Gastroesophageal sphincter (tissue), 3 donors: ENCODE measurements around the gene R3HCC1L.

Experiments
- EP300 ChIP-seq: sonication (generic); formaldehyde crosslinking; IDR thresholded peaks from one replicate; pipeline ENCODE4 v1.6.1; 2017; ENCODE audit warnings: antibody characterized with exemption, mild to moderate bottlenecking
- POLR2A ChIP-seq, 2 donors: fragments of 450-650 bp; IDR thresholded peaks; one replicate each; pipeline ENCODE4 v1.6.1; 2017; ENCODE audit warnings: antibody characterized with exemption in 2 of 2, mild to moderate bottlenecking in 2 of 2, moderate library complexity in 1 of 2
- POLR2AphosphoS5 ChIP-seq: sonication (generic); formaldehyde crosslinking; IDR thresholded peaks from one replicate; pipeline ENCODE4 v1.6.1; 2017; ENCODE audit warnings: antibody characterized with exemption
- TF ChIP-seq, protein P1 (sequence below), 4 experiments: fragments of 200-600 bp in 2 of 4; fragments of 450-650 bp in 2 of 4; sonication (generic) in 1 of 4; IDR thresholded peaks; one replicate each; pipeline ENCODE4 v1.5.1; 2017 to 2019; ENCODE audit warnings: antibody characterized with exemption in 4 of 4, mild to moderate bottlenecking in 2 of 4, moderate library complexity in 2 of 4

DNA sequence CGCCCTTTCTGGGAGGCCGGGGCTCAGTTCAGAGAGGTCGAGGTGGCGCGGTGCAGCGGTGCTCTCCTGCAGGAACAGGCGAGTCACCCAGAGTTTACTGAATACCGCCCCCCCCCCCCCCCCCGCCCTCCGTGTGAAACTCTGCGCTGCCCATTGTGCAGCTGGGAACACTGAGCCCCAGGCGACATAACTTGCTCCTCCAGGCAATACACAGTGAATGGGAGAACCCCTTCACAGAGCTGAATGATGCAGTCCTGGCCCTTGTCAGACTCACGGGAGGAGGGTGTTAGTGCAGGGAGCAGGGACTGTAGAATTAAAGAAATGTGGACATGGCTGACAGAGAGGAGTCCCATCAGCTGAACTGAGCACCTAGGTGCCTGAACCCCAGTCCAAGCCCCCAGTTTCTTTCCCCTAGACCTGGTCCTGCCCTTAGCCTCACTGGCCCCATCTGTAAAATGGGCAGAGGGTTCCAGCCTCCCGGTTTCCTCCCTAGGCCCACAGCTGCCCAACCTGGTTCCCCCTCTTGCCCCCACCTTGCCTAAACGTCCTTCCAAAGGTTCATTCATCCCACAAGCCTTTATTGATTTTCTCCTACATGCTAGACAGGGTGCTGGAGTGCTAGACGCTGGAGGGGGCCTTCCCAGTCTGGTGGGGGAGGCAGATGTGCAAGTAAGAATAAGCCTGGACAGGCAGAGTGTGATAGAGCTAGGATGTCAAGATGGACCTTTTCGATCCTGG is 134.4 kb downstream of the R3HCC1L start:
- no peak for TF ChIP-seq POLR2A (IDR thresholded peaks at IDR 0.05)
- TF ChIP-seq, protein P1, sequence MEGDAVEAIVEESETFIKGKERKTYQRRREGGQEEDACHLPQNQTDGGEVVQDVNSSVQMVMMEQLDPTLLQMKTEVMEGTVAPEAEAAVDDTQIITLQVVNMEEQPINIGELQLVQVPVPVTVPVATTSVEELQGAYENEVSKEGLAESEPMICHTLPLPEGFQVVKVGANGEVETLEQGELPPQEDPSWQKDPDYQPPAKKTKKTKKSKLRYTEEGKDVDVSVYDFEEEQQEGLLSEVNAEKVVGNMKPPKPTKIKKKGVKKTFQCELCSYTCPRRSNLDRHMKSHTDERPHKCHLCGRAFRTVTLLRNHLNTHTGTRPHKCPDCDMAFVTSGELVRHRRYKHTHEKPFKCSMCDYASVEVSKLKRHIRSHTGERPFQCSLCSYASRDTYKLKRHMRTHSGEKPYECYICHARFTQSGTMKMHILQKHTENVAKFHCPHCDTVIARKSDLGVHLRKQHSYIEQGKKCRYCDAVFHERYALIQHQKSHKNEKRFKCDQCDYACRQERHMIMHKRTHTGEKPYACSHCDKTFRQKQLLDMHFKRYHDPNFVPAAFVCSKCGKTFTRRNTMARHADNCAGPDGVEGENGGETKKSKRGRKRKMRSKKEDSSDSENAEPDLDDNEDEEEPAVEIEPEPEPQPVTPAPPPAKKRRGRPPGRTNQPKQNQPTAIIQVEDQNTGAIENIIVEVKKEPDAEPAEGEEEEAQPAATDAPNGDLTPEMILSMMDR (IDR thresholded peaks at IDR 0.05) = no peak
- no peak for TF ChIP-seq POLR2AphosphoS5
- no peak for TF ChIP-seq EP300
